Panc1 (cell line): ENCODE data around the gene SMARCB1.

ENCODE experiments used
- CTCF ChIP-seq: fragments of 450-650 bp; IDR thresholded peaks from 2 replicates; pipeline ENCODE4 v1.5.1; 2017; ENCODE audit warnings: mild to moderate bottlenecking
- REST ChIP-seq, 2 experiments: IDR thresholded peaks; 2 replicates each; pipeline ENCODE4 v1.6.1; 2011 to 2012; ENCODE audit warnings: low read depth in 2 of 2, control low read depth in 1 of 2, low read length in 1 of 2, mild to moderate bottlenecking in 1 of 2, moderate library complexity in 1 of 2; ENCODE audit not compliant: insufficient read depth in 1 of 2

- TF ChIP-seq REST (IDR thresholded peaks at IDR 0.05; ENCODE audit: insufficient read depth in 1 of 2, low read depth in 2 of 2, low read length in 1 of 2) (no peak), CTCF (no peak)
These were observed 61.5 kb downstream of the SMARCB1 start for GRCh38 chr22:23847991-23848864.
